CD4-positive, CD25-positive, alpha-beta regulatory T cell (primary cell): Measurements from ENCODE around the gene FAM76A. TPM values are rescaled to one million over a fixed set of nuclear protein-coding genes. Genes with fewer than 3 reads are reported as not detected.
"Not testable (repeated sequence)": the region's sequence is repeated elsewhere in the genome, so short reads cannot be mapped to it uniquely, and the experiment has no call there.

Experiments used
- ATAC-seq, 2 donors: fragments of 150-1000 bp; cut with Tn5 transposase; one replicate each; pipeline ENCODE4 v1.10.0; 2021; ENCODE audit warnings: low read depth in 2 of 2, moderate number of reproducible peaks in 2 of 2, moderate library complexity in 1 of 2
- DNase-seq, 3 donors: peaks; one replicate each; pipeline versions ENCODE4 v3.0.0 to v3.0.0-alpha.2; 2012 to 2022; ENCODE audit warnings: mixed read lengths in 1 of 3
- H3K27ac ChIP-seq: one replicate; pipeline ENCODE4 v1.7.0; 2013; ENCODE audit warnings: mild to moderate bottlenecking, low read length; ENCODE audit not compliant: insufficient read depth, poor library complexity, severe bottlenecking
- H3K27me3 ChIP-seq: one replicate; pipeline ENCODE4 v1.7.0; 2013; ENCODE audit warnings: low read length; ENCODE audit not compliant: control insufficient read depth, insufficient read depth
- H3K36me3 ChIP-seq: one replicate; pipeline ENCODE4 v1.7.0; 2013; ENCODE audit warnings: mild to moderate bottlenecking, low read length, moderate library complexity; ENCODE audit not compliant: control insufficient read depth, insufficient read depth
- H3K4me1 ChIP-seq: 2 replicates; pipeline ENCODE4 v1.7.0; 2013; ENCODE audit warnings: mild to moderate bottlenecking, low read length; ENCODE audit not compliant: insufficient read depth, control insufficient read depth, poor library complexity, severe bottlenecking
- H3K4me3 ChIP-seq: one replicate; pipeline ENCODE4 v1.7.0; 2013; ENCODE audit warnings: low read depth, mild to moderate bottlenecking, low read length, moderate library complexity
- H3K9me3 ChIP-seq, 2 experiments: 1 replicate in 1 of 2; 2 replicates in 1 of 2; pipeline ENCODE4 v1.7.0; 2013; ENCODE audit warnings: low read length in 2 of 2, mild to moderate bottlenecking in 1 of 2, moderate library complexity in 1 of 2; ENCODE audit not compliant: control insufficient read depth in 2 of 2
- H3K27ac Mint-ChIP-seq, 3 donors: one replicate each; pipeline ENCODE4 v1.8.0; 2020 to 2022; ENCODE audit warnings: mild to moderate bottlenecking in 3 of 3, mixed read lengths in 3 of 3, moderate library complexity in 2 of 3
- H3K27me3 Mint-ChIP-seq: one replicate; pipeline ENCODE4 v1.8.0; 2022; ENCODE audit warnings: mild to moderate bottlenecking, mixed read lengths
- H3K36me3 Mint-ChIP-seq: one replicate; pipeline ENCODE4 v1.8.0; 2020; ENCODE audit warnings: mixed read lengths
- H3K4me1 Mint-ChIP-seq, 4 donors: one replicate each; pipeline ENCODE4 v1.8.0; 2020 to 2022; ENCODE audit warnings: mixed read lengths in 4 of 4, mild to moderate bottlenecking in 1 of 4
- H3K4me3 Mint-ChIP-seq, 4 donors: one replicate each; pipeline ENCODE4 v1.8.0; 2020 to 2022; ENCODE audit warnings: mild to moderate bottlenecking in 4 of 4, mixed read lengths in 4 of 4, moderate library complexity in 3 of 4
- H3K9me3 Mint-ChIP-seq, 7 donors: one replicate each; pipeline ENCODE4 v1.8.0; 2020 to 2022; ENCODE audit warnings: mixed read lengths in 7 of 7, mild to moderate bottlenecking in 3 of 7, moderate library complexity in 2 of 7
- polyA plus RNA-seq, 4 donors: library from polyadenylated mRNA; unstranded; fragments of 300-500 nt; fragmentation: Illumina TruSeq; gene quantifications; one replicate each; pipeline ENCODE4 v1.2.3, GENCODE V29; 2021
- total RNA-seq: library from RNA; stranded (reverse); gene quantifications from one replicate; pipeline ENCODE4 v1.2.3, GENCODE V29; 2022

Gene FAM76A
- total and polyA plus RNA-seq, 5 donors from 2014 or later: 6.9 to 18.7 (median 10.9) TPM

DNA sequence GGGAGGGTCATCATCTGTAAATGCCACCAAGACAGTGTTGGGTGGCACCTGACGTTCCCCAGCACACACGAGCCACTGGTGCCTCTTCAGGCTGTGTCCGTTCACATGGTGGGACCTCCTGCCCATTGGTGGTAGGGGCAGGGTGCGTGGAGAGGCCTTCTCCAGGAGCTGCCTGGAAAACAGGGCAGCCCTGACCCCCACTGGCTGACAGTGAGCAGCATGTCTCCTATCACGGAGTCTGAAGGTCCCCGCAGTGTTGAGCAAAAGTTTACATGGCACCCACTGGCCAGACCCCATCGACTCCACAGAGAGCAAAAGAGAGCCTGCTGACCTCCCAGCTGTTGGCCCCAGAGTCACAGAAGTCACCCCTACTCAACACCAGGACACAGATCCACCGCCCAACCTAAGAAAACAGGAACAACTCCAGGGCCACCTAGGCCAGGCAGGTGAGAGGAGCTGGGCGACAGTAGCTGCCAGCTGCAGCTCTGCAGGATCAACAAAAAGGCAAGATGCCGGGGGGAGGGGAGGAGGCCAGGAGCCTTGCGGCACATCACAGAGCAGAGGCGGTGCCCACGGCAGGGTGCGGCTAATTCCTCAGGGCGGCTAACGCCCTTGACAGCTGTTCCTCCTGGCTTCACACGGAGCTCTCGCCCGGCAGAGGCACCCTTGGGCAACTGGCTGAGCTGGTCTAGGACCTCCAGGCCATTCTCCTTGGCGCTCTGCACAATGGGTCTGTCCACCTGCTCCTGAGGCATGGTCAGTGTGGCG is 39.4 kb upstream of the FAM76A start:
- Histone ChIP-seq H3K27ac (no peak overlapping the region), H3K4me1 (no peaks in the 10 kb centered on the region), H3K4me3 (no peak overlapping the region), H3K36me3 (no peaks in the 10 kb centered on the region), H3K27me3 (peaks cover 6% of the 10 kb centered on the region), H3K9me3 (peaks cover 7 to 11% of the 10 kb centered on the region in 2 experiments)
- peaks cover 0 to 13% (median 4%) of the 10 kb centered on the region in 7 donors for H3K9me3 Mint-ChIP-seq
- peaks cover under 1% of the 10 kb centered on the region for H3K36me3 Mint-ChIP-seq
- H3K27me3 Mint-ChIP-seq: peaks cover 12% of the 10 kb centered on the region
- peak overlapping the region in 1 of 4 donors; percentile 79 for H3K4me3 Mint-ChIP-seq
- peak in 1 of 3 donors; percentile 26 for DNase-seq
- peaks cover 0 to 3% (median under 1%) of the 10 kb centered on the region in 4 donors for H3K4me1 Mint-ChIP-seq
- H3K27ac Mint-ChIP-seq: no peak overlapping the region
- ATAC-seq: no peak

DNA sequence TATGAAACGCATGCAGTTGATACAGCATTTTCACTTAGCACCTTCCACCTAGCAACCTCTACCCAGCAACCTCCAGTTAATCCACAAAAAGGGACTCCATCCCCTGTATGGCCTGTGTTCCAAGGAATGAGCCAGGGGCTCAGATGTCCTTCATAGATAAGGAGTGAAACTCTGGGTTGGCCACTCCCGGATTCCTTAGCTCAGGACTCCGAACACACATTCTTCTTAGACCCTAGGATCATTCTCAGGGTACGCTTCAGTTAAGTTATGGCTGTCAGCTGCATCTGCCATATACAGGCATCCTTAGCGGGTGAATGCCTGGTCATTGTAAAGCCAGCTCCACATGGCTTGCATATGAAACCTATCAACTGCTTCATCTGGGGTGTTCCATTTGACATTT is 37.9 kb upstream of the FAM76A start:
- Mint-ChIP-seq H3K4me3 (no peak overlapping the region), H3K9me3 (peaks cover 0 to 7% (median 2%) of the 10 kb centered on the region in 7 donors), H3K36me3 (no peaks in the 10 kb centered on the region), H3K4me1 (peaks cover 0 to 3% (median under 1%) of the 10 kb centered on the region in 4 donors), H3K27me3 (peaks cover 12% of the 10 kb centered on the region), H3K27ac (no peak overlapping the region)
- Histone ChIP-seq H3K36me3 (no peaks in the 10 kb centered on the region), H3K27ac (no peak overlapping the region), H3K4me1 (no peaks in the 10 kb centered on the region), H3K27me3 (peaks cover 9% of the 10 kb centered on the region), H3K4me3 (no peak overlapping the region), H3K9me3 (no peaks in the 10 kb centered on the region)
- ATAC-seq: no peak
- no peak for DNase-seq

DNA sequence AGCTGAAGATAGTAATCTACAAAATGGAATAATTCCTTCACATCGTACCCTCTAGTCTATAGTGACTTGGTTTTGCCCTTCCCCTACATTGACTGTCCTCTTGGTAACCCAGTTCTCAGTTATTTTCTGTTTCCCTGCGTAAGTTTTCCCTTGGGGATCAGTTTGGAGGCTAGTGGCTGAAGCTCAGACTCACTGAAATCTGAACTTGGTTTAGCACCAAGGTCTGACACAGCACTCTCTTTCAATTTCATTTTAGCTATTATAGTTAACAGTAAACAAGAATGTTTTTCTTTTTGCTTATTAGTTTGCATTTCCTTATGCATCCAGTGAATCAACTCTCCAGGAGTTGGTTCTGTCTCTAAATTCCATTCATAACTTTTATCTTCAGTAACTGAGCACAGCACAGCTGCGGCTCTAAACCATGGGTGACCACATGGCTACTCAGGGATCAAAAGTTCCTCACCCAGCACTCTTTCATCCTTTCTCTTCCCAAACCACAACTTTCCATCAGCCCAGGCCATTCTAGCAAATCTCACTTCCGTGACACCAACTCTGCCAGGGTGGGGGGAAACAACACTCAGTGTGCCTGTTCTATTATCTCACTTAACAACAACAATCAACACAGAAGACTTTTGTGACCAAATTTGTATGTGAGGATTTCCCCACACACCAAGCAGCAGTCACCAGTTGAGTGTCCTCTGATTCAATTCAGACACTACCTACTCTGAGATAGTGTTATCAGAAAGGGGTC is 36.2 kb upstream of the FAM76A start:
- H3K27me3 ChIP-seq: peaks cover 14% of the 10 kb centered on the region
- Mint-ChIP-seq H3K27me3 (peaks cover 18% of the 10 kb centered on the region), H3K9me3 (peaks cover 0 to 4% (median 0%) of the 10 kb centered on the region in 7 donors), H3K4me1 (peaks cover 0 to 3% (median under 1%) of the 10 kb centered on the region in 4 donors), H3K36me3 (no peaks in the 10 kb centered on the region), H3K27ac (no peak overlapping the region), H3K4me3 (no peak overlapping the region)
- no peaks in the 10 kb centered on the region for H3K36me3 ChIP-seq
- DNase-seq (no peak), ATAC-seq (no peak)
- H3K4me3 ChIP-seq: no peak overlapping the region
- H3K4me1 ChIP-seq: no peaks in the 10 kb centered on the region
- no peak overlapping the region for H3K27ac ChIP-seq
- no peaks in the 10 kb centered on the region for H3K9me3 ChIP-seq

DNA sequence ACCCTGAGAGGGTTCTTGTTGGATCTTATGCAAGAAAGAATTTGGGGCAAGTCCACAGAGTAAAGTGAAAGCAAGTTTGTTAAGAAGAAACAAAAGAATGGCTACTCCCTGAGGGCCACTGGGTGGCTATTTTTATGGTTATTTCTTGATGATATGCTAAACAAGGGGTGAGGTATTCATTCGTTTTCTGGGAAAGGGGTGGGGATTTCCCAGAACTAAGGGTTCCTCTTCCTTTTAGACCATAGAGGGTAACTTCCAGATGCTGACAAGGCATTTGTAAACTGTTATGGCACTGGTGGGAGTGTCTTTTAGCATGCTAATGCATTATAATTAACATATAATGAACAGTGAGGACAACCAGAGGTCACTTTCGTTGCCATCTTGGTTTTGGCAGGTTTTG is 35.6 kb upstream of the FAM76A start:
- Mint-ChIP-seq H3K4me1 (peaks cover 0 to 3% (median 0%) of the 10 kb centered on the region in 4 donors), H3K9me3 (peaks cover 0 to 4% (median 0%) of the 10 kb centered on the region in 7 donors), H3K27ac (no peak overlapping the region), H3K27me3 (peaks cover 18% of the 10 kb centered on the region), H3K36me3 (no peaks in the 10 kb centered on the region), H3K4me3 (no peak overlapping the region)
- ATAC-seq (no peak), DNase-seq (peak in 1 of 3 donors; percentile 28)
- H3K4me1 ChIP-seq: no peaks in the 10 kb centered on the region
- H3K9me3 ChIP-seq: no peaks in the 10 kb centered on the region
- peaks cover 14% of the 10 kb centered on the region for H3K27me3 ChIP-seq
- H3K27ac ChIP-seq: no peak overlapping the region
- no peaks in the 10 kb centered on the region for H3K36me3 ChIP-seq
- no peak overlapping the region for H3K4me3 ChIP-seq

DNA sequence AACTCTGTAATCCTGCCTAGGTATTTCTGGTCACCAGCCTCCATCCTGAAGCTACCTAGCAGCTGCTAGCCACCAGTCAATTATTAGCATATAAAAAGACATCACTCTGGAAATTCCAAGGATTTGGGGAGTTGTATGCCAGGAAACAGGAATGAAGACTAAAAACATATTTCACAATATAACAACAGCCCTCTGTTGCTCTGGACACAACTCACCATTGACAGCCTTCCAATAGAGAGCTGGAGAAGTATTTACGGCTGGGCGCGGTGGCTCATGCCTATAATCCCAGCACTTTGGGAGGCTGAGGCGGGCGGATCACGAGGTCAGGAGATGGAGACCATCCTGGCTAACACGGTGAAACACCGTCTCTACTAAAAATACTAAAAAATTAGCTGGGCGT is 28.9 kb upstream of the FAM76A start:
- not testable (repeated sequence) for H3K4me1 Mint-ChIP-seq, H3K27ac ChIP-seq, H3K9me3 ChIP-seq, H3K4me3 ChIP-seq, H3K36me3 ChIP-seq, H3K27ac Mint-ChIP-seq, H3K4me3 Mint-ChIP-seq, ATAC-seq, H3K4me1 ChIP-seq, DNase-seq, H3K9me3 Mint-ChIP-seq, H3K36me3 Mint-ChIP-seq
- H3K27me3 ChIP-seq: peaks cover 27% of the 10 kb centered on the region
- H3K27me3 Mint-ChIP-seq: peaks cover 32% of the 10 kb centered on the region

DNA sequence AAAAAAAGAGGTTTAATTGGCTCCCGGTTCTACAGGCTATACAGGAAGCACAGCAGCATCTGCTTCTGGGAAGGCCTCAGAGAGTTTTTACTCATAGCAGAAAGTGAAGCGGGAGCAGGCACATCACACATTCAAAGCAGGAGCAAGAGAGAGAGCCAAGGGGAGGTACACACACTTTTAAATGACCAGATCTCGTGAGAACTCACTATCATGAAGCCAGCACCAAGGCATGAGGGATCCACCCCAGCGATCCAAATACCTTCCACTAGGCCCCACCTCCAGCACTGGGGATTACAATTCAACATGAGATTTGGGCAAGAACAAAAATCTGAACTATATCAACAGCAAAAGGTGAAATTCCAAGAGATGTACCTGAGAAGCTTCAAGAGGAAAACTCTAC is 20.8 kb upstream of the FAM76A start:
- Mint-ChIP-seq H3K27me3 (peaks cover 29% of the 10 kb centered on the region), H3K27ac (no peak overlapping the region), H3K4me3 (no peak overlapping the region), H3K36me3 (no peaks in the 10 kb centered on the region), H3K4me1 (no peaks in the 10 kb centered on the region), H3K9me3 (peaks cover 0 to 14% (median 2%) of the 10 kb centered on the region in 7 donors)
- no peak for DNase-seq
- ATAC-seq: no peak
- H3K36me3 ChIP-seq: no peaks in the 10 kb centered on the region
- peaks cover 5 to 6% of the 10 kb centered on the region in 2 experiments for H3K9me3 ChIP-seq
- no peak overlapping the region for H3K4me3 ChIP-seq
- H3K27ac ChIP-seq: no peak overlapping the region
- H3K4me1 ChIP-seq: no peaks in the 10 kb centered on the region
- peaks cover 14% of the 10 kb centered on the region for H3K27me3 ChIP-seq

DNA sequence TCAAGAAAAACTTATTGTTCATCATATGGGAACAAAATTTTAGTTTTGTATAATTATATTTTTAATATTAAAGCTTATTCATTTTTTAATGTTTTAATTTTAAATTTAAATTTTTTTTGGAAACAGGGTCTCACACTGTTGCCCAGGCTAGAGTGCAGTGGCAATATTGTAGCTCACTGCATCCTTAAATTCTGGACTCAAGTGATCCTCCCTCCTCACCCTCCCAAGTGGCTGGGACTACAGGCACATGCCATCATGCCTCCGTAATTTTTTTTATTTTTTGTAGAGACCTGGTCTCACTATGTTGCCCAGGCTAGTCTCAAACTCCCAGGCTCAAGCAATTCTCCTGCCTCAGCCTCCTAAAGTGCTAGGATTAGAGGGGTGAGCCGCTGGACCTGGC is 20.2 kb upstream of the FAM76A start:
- Mint-ChIP-seq H3K4me3 (no peak overlapping the region), H3K9me3 (peaks cover 0 to 14% (median 2%) of the 10 kb centered on the region in 7 donors), H3K36me3 (no peaks in the 10 kb centered on the region), H3K27me3 (peaks cover 29% of the 10 kb centered on the region), H3K4me1 (no peaks in the 10 kb centered on the region), H3K27ac (no peak overlapping the region)
- Histone ChIP-seq H3K27ac (no peak overlapping the region), H3K4me1 (no peaks in the 10 kb centered on the region), H3K4me3 (no peak overlapping the region), H3K9me3 (peaks cover 5 to 6% of the 10 kb centered on the region in 2 experiments), H3K36me3 (no peaks in the 10 kb centered on the region), H3K27me3 (peaks cover 10% of the 10 kb centered on the region)
- no peak for ATAC-seq
- no peak for DNase-seq
